ENCODE results near the gene AHRR. TPM values are rescaled to one million over a fixed set of nuclear protein-coding genes. Genes with fewer than 3 reads are reported as not detected.
A peak's percentile ranks its signal among the peaks of the same experiment; 100 is the strongest.
"Not testable (repeated sequence)": the region's sequence is repeated elsewhere in the genome, so short reads cannot be mapped to it uniquely, and the experiment has no call there.

Gene AHRR
- total and polyA plus RNA-seq, 9 donors: 1.4 to 6.9 (median 2.8) TPM

- Histone ChIP-seq H3K4me3 (ENCODE audit: low read length) (no peak overlapping the region), H3K27me3 (ENCODE audit: control insufficient read depth, insufficient read depth, low read length) (no peaks in the 10 kb centered on the region), H3K27ac (ENCODE audit: low read length) (no peak overlapping the region), H3K9me3 (replicated peaks; ENCODE audit: control insufficient read depth, low read depth, low read length) (peaks cover 15% of the 10 kb centered on the region), H3K36me3 (ENCODE audit: control insufficient read depth, insufficient read depth, low read length) (no peaks in the 10 kb centered on the region), H3K4me1 (ENCODE audit: control insufficient read depth, insufficient read depth, low read length) (peaks cover 22% of the 10 kb centered on the region)
- WGBS (ENCODE audit: insufficient coverage): 94% methylated on average over 14 of the region's 18 CpGs
- DNase-seq: no peak
Observed at GRCh38 chr5:366541-367357, 45.2 kb downstream of the AHRR start.

- Histone ChIP-seq H3K27ac (ENCODE audit: low read length) (no peak overlapping the region), H3K9me3 (replicated peaks; ENCODE audit: control insufficient read depth, low read depth, low read length) (peaks cover 15% of the 10 kb centered on the region), H3K4me1 (ENCODE audit: control insufficient read depth, insufficient read depth, low read length) (peaks cover 22% of the 10 kb centered on the region), H3K27me3 (ENCODE audit: control insufficient read depth, insufficient read depth, low read length) (no peaks in the 10 kb centered on the region), H3K36me3 (ENCODE audit: control insufficient read depth, insufficient read depth, low read length) (no peaks in the 10 kb centered on the region), H3K4me3 (ENCODE audit: low read length) (no peak overlapping the region)
- DNase-seq: no peak
- 91% methylated on average over 19 of the region's 22 CpGs for WGBS (ENCODE audit: insufficient coverage)
Observed at GRCh38 chr5:367358-368130, 46.0 kb downstream of the AHRR start.

GRCh38 chr5:368183-369084, 46.9 kb downstream of the AHRR start:
- Histone ChIP-seq H3K27ac (ENCODE audit: low read length) (no peak overlapping the region), H3K4me1 (ENCODE audit: control insufficient read depth, insufficient read depth, low read length) (peaks cover 28% of the 10 kb centered on the region), H3K27me3 (ENCODE audit: control insufficient read depth, insufficient read depth, low read length) (peaks cover 3% of the 10 kb centered on the region), H3K36me3 (ENCODE audit: control insufficient read depth, insufficient read depth, low read length) (no peaks in the 10 kb centered on the region), H3K4me3 (ENCODE audit: low read length) (no peak overlapping the region), H3K9me3 (replicated peaks; ENCODE audit: control insufficient read depth, low read depth, low read length) (peaks cover 13% of the 10 kb centered on the region)
- WGBS (ENCODE audit: insufficient coverage): 48% methylated on average over 22 of the region's 26 CpGs
- peak; percentile 63 for DNase-seq

GRCh38 chr5:369151-369868, 47.8 kb downstream of the AHRR start:
- 62% methylated on average over 12 of the region's 15 CpGs for WGBS (ENCODE audit: insufficient coverage)
- no peak for DNase-seq
- peaks cover 6% of the 10 kb centered on the region for H3K9me3 ChIP-seq (replicated peaks; ENCODE audit: control insufficient read depth, low read depth, low read length)

GRCh38 chr5:369869-370236, 48.3 kb downstream of the AHRR start:
- H3K4me3 ChIP-seq (ENCODE audit: low read length); H3K27ac ChIP-seq (ENCODE audit: low read length); DNase-seq; H3K9me3 ChIP-seq (replicated peaks; ENCODE audit: control insufficient read depth, low read depth, low read length); H3K36me3 ChIP-seq (ENCODE audit: control insufficient read depth, insufficient read depth, low read length): not testable (repeated sequence)
- WGBS (ENCODE audit: insufficient coverage): 94% methylated on average over 20 of the region's 21 CpGs
- Histone ChIP-seq H3K4me1 (ENCODE audit: control insufficient read depth, insufficient read depth, low read length) (peaks cover 32% of the 10 kb centered on the region), H3K27me3 (ENCODE audit: control insufficient read depth, insufficient read depth, low read length) (peaks cover 11% of the 10 kb centered on the region)

More at GRCh38 chr5:369151-369868, 47.8 kb downstream of the AHRR start:
- Histone ChIP-seq H3K27me3 (ENCODE audit: control insufficient read depth, insufficient read depth, low read length) (peaks cover 6% of the 10 kb centered on the region), H3K4me1 (ENCODE audit: control insufficient read depth, insufficient read depth, low read length) (peaks cover 32% of the 10 kb centered on the region), H3K36me3 (ENCODE audit: control insufficient read depth, insufficient read depth, low read length) (no peaks in the 10 kb centered on the region), H3K27ac (ENCODE audit: low read length) (no peak overlapping the region), H3K4me3 (ENCODE audit: low read length) (no peak overlapping the region)

GRCh38 chr5:370311-370958, 48.9 kb downstream of the AHRR start:
- Histone ChIP-seq H3K36me3 (ENCODE audit: control insufficient read depth, insufficient read depth, low read length) (no peaks in the 10 kb centered on the region), H3K9me3 (replicated peaks; ENCODE audit: control insufficient read depth, low read depth, low read length) (peaks cover 4% of the 10 kb centered on the region), H3K27me3 (ENCODE audit: control insufficient read depth, insufficient read depth, low read length) (peaks cover 17% of the 10 kb centered on the region), H3K4me1 (ENCODE audit: control insufficient read depth, insufficient read depth, low read length) (peaks cover 32% of the 10 kb centered on the region), H3K27ac (ENCODE audit: low read length) (no peak overlapping the region), H3K4me3 (ENCODE audit: low read length) (no peak overlapping the region)
- no peak for DNase-seq
- 87% methylated on average over 12 of the region's 14 CpGs for WGBS (ENCODE audit: insufficient coverage)

GRCh38 chr5:370959-371810, 49.7 kb downstream of the AHRR start:
- Histone ChIP-seq H3K27me3 (ENCODE audit: control insufficient read depth, insufficient read depth, low read length) (peaks cover 22% of the 10 kb centered on the region), H3K27ac (ENCODE audit: low read length) (no peak overlapping the region), H3K9me3 (replicated peaks; ENCODE audit: control insufficient read depth, low read depth, low read length) (peaks cover under 1% of the 10 kb centered on the region), H3K4me1 (ENCODE audit: control insufficient read depth, insufficient read depth, low read length) (peaks cover 32% of the 10 kb centered on the region), H3K4me3 (ENCODE audit: low read length) (no peak overlapping the region), H3K36me3 (ENCODE audit: control insufficient read depth, insufficient read depth, low read length) (no peaks in the 10 kb centered on the region)
- 73% methylated on average over 14 of the region's 19 CpGs for WGBS (ENCODE audit: insufficient coverage)
- DNase-seq: no peak

GRCh38 chr5:371811-372555, 50.5 kb downstream of the AHRR start:
- DNase-seq: no peak
- Histone ChIP-seq H3K36me3 (ENCODE audit: control insufficient read depth, insufficient read depth, low read length) (no peaks in the 10 kb centered on the region), H3K4me3 (ENCODE audit: low read length) (no peak overlapping the region), H3K27ac (ENCODE audit: low read length) (no peak overlapping the region), H3K27me3 (ENCODE audit: control insufficient read depth, insufficient read depth, low read length) (peaks cover 22% of the 10 kb centered on the region), H3K9me3 (replicated peaks; ENCODE audit: control insufficient read depth, low read depth, low read length) (no peaks in the 10 kb centered on the region), H3K4me1 (ENCODE audit: control insufficient read depth, insufficient read depth, low read length) (peaks cover 32% of the 10 kb centered on the region)
- WGBS (ENCODE audit: insufficient coverage): 64% methylated on average over 11 of the region's 12 CpGs

Measured in muscle of leg (tissue), 11 donors.